Measurements from ENCODE around the gene ANG. TPM values are rescaled to one million over a fixed set of nuclear protein-coding genes. Genes with fewer than 3 reads are reported as not detected.
"Not testable (repeated sequence)": the region's sequence is repeated elsewhere in the genome, so short reads cannot be mapped to it uniquely, and the experiment has no call there.

ANG gene
- under 1 TPM in 1 of 3 donors, not detected in 2; 0.35 TPM for total RNA-seq
- 0.63 TPM for total RNA-seq (2013)

DNA sequence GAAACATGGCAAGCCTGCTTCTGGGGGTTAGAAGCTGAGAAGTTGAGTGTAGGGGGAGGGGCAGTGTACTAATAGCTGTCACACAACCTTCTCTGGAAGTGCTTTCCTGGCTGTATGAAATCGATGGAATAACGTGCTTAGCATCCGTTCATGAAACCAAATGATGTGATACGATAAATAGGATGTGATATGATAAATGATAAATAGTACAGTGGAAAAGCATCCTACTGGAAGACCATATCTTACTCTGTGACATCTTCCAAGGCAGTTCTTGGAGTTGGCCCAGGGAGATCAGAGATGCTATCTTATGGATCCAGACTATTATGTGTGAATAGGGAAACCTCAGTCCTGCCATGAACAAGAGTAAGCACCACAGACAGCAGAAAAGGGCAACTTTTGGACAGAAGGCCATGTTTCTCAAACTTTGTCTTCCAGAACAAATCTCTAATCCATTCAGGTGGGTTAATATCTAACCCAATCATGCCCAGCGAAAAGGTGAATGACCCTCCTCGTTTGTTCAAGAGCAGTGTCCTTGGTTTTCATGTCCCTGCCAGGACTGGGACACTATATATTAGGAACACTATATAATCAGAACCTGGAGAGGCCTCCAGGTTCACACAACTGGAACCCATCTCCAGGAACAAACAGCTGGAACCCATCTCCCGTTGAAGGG lies at the start of gene ANG:
ANG (plus strand) TSS at position 598 of the 673 bp plus-strand sequence. CDS start 4,801 bp downstream, outside the sequence.
- no peaks in the 10 kb centered on the region for H3K9me3 Mint-ChIP-seq
- Histone ChIP-seq H3K4me3 (ENCODE audit: low read length) (no peak within 1 kb of the TSS), H3K27ac (ENCODE audit: low read length) (no peak within 1 kb of the TSS), H3K4me1 (ENCODE audit: control insufficient read depth, insufficient read depth, low read length) (peaks cover 10% of the 10 kb centered on the region), H3K36me3 (ENCODE audit: control insufficient read depth, insufficient read depth, low read length) (no peaks in the 10 kb centered on the region), H3K27me3 (ENCODE audit: control insufficient read depth, insufficient read depth, low read length) (no peaks in the 10 kb centered on the region), H3K9me3 (ENCODE audit: control insufficient read depth, insufficient read depth, low read length) (no peaks in the 10 kb centered on the region)
- no peak within 1 kb of the TSS for H3K4me3 Mint-ChIP-seq
- ATAC-seq (no peak), DNase-seq (no peak)
- H3K36me3 Mint-ChIP-seq: no peaks in the 10 kb centered on the region
- H3K4me1 Mint-ChIP-seq: peaks cover 6% of the 10 kb centered on the region in 2 donors
- no peak within 1 kb of the TSS for H3K27ac Mint-ChIP-seq
- intact Hi-C loops (cut with micrococcal nuclease): no loop called here
- 79% methylated on average over 7 of the region's 7 CpGs for WGBS (ENCODE audit: insufficient coverage)
- H3K27me3 Mint-ChIP-seq (ENCODE audit: low read depth in 2 of 2): no peaks in the 10 kb centered on the region
- TF ChIP-seq, protein P1, sequence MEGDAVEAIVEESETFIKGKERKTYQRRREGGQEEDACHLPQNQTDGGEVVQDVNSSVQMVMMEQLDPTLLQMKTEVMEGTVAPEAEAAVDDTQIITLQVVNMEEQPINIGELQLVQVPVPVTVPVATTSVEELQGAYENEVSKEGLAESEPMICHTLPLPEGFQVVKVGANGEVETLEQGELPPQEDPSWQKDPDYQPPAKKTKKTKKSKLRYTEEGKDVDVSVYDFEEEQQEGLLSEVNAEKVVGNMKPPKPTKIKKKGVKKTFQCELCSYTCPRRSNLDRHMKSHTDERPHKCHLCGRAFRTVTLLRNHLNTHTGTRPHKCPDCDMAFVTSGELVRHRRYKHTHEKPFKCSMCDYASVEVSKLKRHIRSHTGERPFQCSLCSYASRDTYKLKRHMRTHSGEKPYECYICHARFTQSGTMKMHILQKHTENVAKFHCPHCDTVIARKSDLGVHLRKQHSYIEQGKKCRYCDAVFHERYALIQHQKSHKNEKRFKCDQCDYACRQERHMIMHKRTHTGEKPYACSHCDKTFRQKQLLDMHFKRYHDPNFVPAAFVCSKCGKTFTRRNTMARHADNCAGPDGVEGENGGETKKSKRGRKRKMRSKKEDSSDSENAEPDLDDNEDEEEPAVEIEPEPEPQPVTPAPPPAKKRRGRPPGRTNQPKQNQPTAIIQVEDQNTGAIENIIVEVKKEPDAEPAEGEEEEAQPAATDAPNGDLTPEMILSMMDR (IDR thresholded peaks at IDR 0.05): no peak

DNA sequence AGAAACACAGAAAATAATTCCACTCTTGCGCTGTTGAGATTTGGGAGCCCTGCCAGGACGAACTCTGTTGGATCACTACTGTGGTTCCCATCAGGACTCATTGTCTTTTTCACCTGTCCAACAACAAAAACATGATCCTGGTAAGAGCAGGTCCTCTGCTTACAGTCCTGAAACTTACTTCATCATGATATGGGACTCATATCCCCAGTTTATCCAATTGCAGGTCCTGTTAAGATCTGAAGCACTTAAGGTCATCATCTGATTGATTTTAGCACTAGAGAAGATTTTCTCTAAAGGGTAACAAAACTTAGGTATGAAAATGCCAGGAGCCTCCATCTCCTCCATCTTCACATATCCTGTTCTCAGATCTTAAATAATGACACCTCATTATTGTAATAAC lies 47.0 kb upstream of the ANG start, which contains the start of gene OR6S1:
OR6S1 (minus strand) TSS at position 101 of the 400 bp plus-strand sequence; CDS start at position 101, 0 bp downstream.
- Mint-ChIP-seq H3K27me3 (ENCODE audit: low read depth in 2 of 2) (peaks cover 31 to 58% of the 10 kb centered on the region in 2 donors), H3K9me3 (no peaks in the 10 kb centered on the region), H3K4me3 (no peak within 1 kb of the TSS), H3K4me1 (no peaks in the 10 kb centered on the region), H3K36me3 (no peaks in the 10 kb centered on the region), H3K27ac (no peak within 1 kb of the TSS)
- Histone ChIP-seq H3K9me3 (ENCODE audit: control insufficient read depth, insufficient read depth, low read length) (no peaks in the 10 kb centered on the region), H3K27me3 (ENCODE audit: control insufficient read depth, insufficient read depth, low read length) (peaks cover 8% of the 10 kb centered on the region), H3K36me3 (ENCODE audit: control insufficient read depth, insufficient read depth, low read length) (no peaks in the 10 kb centered on the region), H3K4me1 (ENCODE audit: control insufficient read depth, insufficient read depth, low read length) (no peaks in the 10 kb centered on the region), H3K4me3 (ENCODE audit: low read length) (no peak within 1 kb of the TSS), H3K27ac (ENCODE audit: low read length) (no peak within 1 kb of the TSS)
- 88% methylated on average over 2 of the region's 2 CpGs for WGBS (ENCODE audit: insufficient coverage)
- intact Hi-C loops (cut with micrococcal nuclease): no loop called here
- TF ChIP-seq, protein P1 (IDR thresholded peaks at IDR 0.05): no peak
- no peak for ATAC-seq
- no peak for DNase-seq

DNA sequence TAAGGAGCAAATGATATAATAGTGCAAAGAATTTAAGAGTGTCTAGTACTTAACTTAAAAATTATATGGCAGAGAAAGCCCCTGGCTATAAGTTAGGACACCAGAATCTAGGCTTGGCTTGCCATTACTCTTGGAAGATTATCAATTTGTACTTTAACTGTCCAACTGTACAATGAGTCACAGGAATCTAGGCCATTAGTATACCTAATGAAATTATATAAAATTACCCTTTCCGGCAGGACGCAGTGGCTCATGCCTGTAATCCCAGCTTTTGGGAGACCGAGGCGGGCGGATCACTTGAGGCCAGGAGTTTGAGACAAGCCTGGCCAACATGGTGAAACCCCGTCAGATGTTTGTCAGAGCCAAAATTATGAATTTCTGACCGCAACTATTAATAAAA lies 46.4 kb upstream of the ANG start:
- Histone ChIP-seq H3K9me3 (ENCODE audit: control insufficient read depth, insufficient read depth, low read length) (no peaks in the 10 kb centered on the region), H3K27ac (ENCODE audit: low read length) (no peak overlapping the region), H3K27me3 (ENCODE audit: control insufficient read depth, insufficient read depth, low read length) (peaks cover 8% of the 10 kb centered on the region), H3K4me1 (ENCODE audit: control insufficient read depth, insufficient read depth, low read length) (no peaks in the 10 kb centered on the region), H3K36me3 (ENCODE audit: control insufficient read depth, insufficient read depth, low read length) (no peaks in the 10 kb centered on the region), H3K4me3 (ENCODE audit: low read length) (no peak overlapping the region)
- intact Hi-C loops (cut with micrococcal nuclease): no loop called here
- Mint-ChIP-seq H3K4me3 (no peak overlapping the region), H3K27me3 (ENCODE audit: low read depth in 2 of 2) (peaks cover 31 to 56% of the 10 kb centered on the region in 2 donors), H3K9me3 (no peaks in the 10 kb centered on the region), H3K36me3 (no peaks in the 10 kb centered on the region), H3K27ac (no peak overlapping the region), H3K4me1 (no peaks in the 10 kb centered on the region)
- DNase-seq: no peak
- TF ChIP-seq, protein P1 (IDR thresholded peaks at IDR 0.05): no peak
- no peak for ATAC-seq
- WGBS (ENCODE audit: insufficient coverage): 97% methylated on average over 7 of the region's 7 CpGs

DNA sequence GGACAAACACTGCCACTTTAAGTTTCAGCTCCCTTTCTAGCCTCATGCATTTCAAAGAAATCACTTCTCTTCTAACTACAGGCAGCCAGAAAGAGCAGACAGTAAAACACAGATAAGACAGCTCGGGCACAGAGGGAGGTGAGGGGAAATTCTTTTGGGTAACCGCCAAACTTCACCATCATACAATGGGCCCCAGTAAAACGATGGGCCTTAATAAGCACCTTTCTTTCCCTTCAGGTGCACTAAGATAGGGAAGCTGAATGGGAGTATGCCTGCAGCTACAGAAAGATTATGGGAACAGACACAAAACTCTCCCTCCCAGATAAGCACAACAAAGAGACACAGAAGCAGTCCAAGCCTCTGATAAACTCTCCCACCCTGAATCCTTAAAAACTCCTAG lies 45.8 kb upstream of the ANG start:
- H3K4me3 ChIP-seq (ENCODE audit: low read length); DNase-seq; H3K27ac Mint-ChIP-seq; H3K9me3 Mint-ChIP-seq; H3K36me3 Mint-ChIP-seq; H3K4me1 ChIP-seq (ENCODE audit: control insufficient read depth, insufficient read depth, low read length); H3K4me1 Mint-ChIP-seq; ATAC-seq; H3K9me3 ChIP-seq (ENCODE audit: control insufficient read depth, insufficient read depth, low read length); H3K27ac ChIP-seq (ENCODE audit: low read length); H3K27me3 ChIP-seq (ENCODE audit: control insufficient read depth, insufficient read depth, low read length); intact Hi-C loops (cut with micrococcal nuclease); H3K4me3 Mint-ChIP-seq; H3K36me3 ChIP-seq (ENCODE audit: control insufficient read depth, insufficient read depth, low read length): not testable (repeated sequence)
- WGBS (ENCODE audit: insufficient coverage): no CpG with 5 or more reads among the region's 3 CpGs
- H3K27me3 Mint-ChIP-seq (ENCODE audit: low read depth in 2 of 2): peaks cover 31 to 56% of the 10 kb centered on the region in 2 donors

Data from natural killer cell (primary cell).